ELF-1 (cell line): ENCODE results near the gene TEX36.
"Not testable (repeated sequence)": the region's sequence is repeated elsewhere in the genome, so short reads cannot be mapped to it uniquely, and the experiment has no call there.

Source experiments
- DNase-seq: peaks from one replicate; pipeline ENCODE4 v3.0.0-alpha.2; 2016; ENCODE audit warnings: low read depth, low spot score

TEX36 gene, protein sequence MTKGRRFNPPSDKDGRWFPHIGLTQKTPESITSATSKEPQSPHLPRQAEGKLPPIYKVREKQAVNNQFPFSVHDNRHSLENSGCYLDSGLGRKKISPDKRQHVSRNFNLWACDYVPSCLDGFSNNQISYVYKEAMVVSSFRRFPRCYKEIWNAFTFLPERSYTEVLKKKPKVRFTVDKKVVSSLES

DNA sequence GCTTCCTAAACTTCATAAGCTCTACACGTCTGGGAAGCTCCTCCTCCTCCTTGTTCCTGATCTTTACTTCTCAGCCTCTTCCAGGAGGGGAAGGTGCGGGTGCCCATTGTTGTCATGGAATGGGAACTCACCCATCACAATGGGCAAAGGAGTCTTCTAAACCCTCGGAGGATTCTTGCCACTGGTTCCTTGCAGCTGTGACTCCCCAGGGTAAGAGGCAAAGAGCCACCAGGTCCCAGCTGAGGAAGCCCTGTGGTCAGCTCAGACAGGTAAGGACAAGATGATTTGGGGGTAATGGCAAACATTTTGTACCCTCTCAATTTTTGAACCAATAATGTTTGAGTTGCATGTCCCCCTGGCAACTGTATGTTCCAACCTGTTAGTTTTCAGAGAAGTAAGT lies at the start of gene TEX36:
Gene TEX36 (minus strand): TSS at position 101 of the 400 bp plus-strand sequence. CDS start 174 bp downstream, outside the sequence.
- no peak for DNase-seq

- DNase-seq, result no peak
Observed at GRCh38 chr10:125727436-125727835, 44.5 kb upstream of the TEX36 start.

GRCh38 chr10:125726914-125727313 lies 44.0 kb upstream of the TEX36 start:
- DNase-seq, result no peak

DNA sequence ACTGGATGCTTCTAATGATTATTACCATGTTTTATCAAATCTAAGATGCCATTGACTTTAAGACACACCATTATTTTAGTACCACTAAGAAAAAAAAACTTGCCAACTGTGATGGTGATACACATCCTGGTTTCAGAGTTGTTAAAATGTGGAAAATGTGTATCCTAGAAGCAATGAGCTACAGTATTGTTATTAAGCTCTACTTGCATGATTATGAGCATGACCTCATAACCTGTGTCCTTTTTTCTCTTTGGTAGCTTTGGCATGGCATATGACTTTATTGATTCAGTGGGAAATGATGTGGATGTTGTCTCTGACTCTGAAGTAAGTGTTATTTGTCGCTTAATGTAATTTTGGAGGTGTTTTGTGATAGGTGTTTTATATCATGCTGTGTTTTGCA lies 39.8 kb upstream of the TEX36 start:
- DNase-seq, result no peak

DNA sequence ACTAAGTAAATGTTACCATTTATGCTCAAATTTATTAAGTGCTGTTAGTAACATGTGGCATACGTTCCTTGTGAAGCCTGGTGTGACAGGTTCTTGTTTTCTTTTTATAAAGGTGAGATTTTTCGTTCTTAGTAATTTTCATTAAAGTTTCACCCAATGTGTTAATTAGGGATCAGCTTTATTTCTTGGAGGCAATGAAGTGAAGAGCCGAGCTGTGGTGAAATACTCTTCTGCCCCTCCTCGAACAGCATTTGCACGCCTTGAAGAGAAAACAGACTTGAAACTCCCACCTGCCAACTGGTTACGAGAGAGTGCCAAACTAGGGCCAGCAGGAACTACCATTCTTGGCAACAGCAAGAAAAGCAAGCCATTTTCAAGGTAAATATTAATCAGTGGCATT lies 38.1 kb upstream of the TEX36 start:
- no peak for DNase-seq

DNA sequence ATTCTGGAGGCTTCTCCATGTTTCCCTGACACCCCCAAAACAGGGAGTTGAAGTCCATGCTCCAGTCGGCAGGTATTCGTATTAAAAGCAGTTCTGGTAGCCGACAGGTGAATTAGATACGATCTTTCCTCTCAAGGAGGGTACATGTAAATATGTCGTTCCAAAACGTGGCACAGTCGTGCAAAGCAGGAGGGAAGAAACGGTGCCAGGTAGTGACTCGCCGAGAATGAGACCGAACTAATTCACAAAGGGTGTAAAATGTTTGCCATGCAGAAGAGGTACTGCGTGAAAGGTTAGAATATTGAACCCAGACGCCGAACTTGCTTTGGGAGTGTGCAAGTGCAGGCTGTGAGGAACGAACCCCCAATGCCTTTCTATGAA lies 37.0 kb upstream of the TEX36 start:
- no peak for DNase-seq

DNA sequence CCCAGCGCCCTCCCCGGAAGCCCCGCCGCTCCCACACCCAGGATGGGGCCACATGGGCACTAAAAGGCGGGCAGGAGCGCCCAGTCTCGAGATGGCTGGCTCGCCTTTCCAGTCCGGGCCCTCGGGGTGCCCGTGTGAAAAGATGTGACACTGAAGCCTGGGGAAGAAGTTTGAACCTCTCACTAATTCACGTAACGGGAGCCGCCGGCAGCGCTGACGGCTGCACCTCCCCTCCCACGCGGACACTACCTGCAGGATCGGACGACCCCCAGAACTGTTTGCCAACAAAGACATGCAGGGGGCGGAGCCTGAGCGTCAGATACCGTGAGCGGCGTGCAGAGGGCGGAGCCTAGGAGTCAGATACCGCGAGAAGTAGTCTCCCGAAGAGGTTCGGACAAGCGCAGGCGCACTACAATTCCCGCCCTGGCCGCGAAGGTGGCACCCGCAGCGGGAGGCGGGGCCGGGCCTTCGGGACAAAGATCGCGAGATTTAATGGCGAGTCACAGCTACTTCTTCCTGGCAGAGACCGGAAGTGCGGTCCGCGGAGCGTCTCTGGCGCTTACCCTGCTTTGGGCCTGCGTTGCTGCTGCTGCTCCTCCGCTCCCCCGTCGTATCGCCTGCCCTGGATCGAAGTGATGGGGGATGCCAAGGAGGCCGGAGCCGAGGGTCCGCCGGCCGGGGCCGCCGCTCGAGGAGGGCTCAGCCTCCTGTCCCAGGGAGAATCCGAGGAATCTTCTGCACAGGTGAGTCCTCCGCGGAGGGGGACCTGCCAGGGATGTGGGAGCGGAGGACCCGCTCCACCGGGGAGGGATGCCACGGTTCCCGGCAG lies 36.4 kb upstream of the TEX36 start, which contains the start of gene EDRF1:
Gene EDRF1 (plus strand): TSS at position 537 of the 829 bp plus-strand sequence. CDS start 99 bp downstream, at position 636.
- peak; percentile 100 for DNase-seq

- DNase-seq, result not testable (repeated sequence)
Observed at GRCh38 chr10:125714728-125715127, 31.8 kb upstream of the TEX36 start.

DNA sequence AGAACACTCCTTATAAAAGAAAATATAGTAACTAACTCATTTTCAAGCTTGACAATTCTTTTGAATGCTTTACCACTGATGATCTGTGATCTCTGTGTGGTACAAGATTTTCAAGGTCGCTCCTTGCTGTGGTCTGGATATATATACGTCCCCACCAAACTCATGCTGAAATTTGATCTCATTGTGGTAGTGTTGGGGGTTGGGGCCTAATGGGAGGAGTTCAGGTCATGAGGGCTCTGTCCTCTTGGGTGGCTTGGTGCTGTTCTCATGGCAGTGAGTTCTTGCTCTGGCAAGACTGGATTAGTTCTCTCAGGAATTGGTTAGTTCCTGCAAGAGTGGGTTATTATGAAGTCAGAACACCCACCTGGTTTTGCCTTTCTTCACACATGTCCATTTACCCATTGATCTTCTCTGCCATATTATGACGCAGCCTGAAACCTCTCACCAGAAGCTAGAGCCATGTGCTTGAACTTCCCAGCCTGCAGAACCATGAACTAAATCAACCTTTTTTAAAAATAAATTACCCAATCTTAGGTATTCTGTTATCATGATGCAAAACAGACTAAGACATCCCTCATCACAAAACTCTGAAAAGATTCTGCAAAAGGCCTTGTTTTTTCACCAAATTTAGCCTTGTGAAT lies 28.3 kb upstream of the TEX36 start:
- DNase-seq, result no peak

- DNase-seq, result no peak
Observed at GRCh38 chr10:125709553-125710474, 26.9 kb upstream of the TEX36 start.

GRCh38 chr10:125708971-125709503 lies 26.1 kb upstream of the TEX36 start:
- DNase-seq, result peak; percentile 37

- no peak for DNase-seq
Observed at GRCh38 chr10:125707541-125708468, 24.8 kb upstream of the TEX36 start.

- DNase-seq, result no peak
Observed at GRCh38 chr10:125700355-125700911, 17.5 kb upstream of the TEX36 start.

DNA sequence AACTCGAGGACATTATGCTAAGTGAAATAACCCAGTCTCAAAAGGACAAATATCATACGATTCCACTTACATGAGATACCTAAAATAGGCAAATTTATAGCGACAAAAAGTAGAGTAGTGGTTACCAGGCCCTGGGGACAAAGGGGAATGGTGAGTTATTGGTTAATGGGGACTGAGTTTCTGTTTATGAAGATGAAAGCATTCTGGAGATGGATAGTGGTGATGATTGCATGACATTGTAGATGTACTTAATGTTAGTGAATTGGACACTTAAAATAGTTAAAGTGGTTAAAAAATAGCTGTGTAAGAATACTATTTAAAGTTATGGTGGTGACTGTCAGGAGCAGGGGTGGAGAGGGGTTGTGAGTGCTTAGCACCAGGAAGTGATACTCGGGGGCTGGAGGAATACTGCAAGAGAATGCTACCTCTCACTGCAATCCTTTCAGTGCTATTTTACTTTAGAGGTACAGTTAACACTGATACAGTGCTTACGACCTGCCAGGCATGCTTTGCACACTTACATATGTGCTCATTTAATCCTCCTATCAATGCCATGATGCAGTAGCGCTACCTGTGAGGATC lies 16.7 kb upstream of the TEX36 start:
- no peak for DNase-seq

DNA sequence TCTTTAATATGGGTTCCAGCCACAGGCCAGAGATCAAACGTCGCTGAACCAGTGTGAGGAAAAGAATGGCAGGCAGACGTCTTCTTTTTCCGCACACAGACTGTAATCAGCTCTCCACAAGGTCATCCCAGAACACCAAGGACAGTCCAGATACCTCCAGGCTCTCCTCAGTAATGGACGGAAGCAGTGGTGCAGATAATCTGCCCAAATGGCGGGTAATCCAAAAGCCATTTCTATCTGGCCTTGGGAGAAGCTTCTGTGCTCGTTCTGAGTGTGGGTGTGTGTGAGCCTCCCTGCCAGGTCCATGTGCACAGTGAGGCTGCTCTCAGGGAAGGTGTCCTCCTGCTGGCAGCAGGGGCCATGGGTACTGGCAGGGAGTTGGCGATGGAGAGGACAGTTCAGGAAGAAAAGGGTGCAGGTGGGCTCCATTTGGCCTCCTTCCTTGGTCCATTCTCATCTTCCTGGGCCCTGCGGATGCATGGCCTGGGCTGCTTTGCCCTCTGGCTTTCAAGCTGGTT lies 15.6 kb upstream of the TEX36 start:
- no peak for DNase-seq

GRCh38 chr10:125696884-125697283 lies 13.9 kb upstream of the TEX36 start:
- not testable (repeated sequence) for DNase-seq

GRCh38 chr10:125694883-125695282 lies 11.9 kb upstream of the TEX36 start:
- no peak for DNase-seq

DNA sequence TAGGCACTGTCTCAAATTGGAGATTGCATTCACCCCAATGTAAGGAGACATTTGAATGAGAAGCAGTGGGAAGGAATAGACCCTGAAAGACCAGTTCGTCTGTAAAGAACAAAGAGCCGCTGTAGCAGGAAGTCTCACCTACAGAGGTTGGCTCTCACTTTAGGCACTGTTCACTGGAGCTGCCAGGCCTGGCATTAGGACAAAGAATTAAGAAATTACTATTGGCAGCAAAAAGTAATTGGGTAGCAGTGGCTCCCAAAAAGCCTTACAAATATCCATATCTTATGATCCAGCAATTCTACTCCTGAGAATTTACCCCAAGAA lies 10.5 kb upstream of the TEX36 start:
- DNase-seq, result no peak
